HCT116 (cell line): ENCODE results near the gene DMRTA2. TPM values are rescaled to one million over a fixed set of nuclear protein-coding genes. Genes with fewer than 3 reads are reported as not detected.

Source experiments
- ATAC-seq: fragments of 200-7000 bp; cut with Tn5 transposase; 2 replicates; pipeline ENCODE4 v1.9.1; 2020; ENCODE audit warnings: mild to moderate bottlenecking, moderate library complexity
- BruUV-seq: library from RNA; stranded (reverse); fragments of 400-500 nt; replicated peaks from 2 replicates; lab custom pipeline; 2021; lab: Mats Ljungman, UMichigan
- CTCF ChIA-PET: fragments of 300-600 bp; sonication (Branson Sonifier 250); formaldehyde crosslinking; loops from one replicate; lab custom pipeline; 2021; ENCODE audit warnings: antibody characterized with exemption; lab: Charles Lee
- POLR2A ChIA-PET: fragments of 300-600, 350-600 bp; sonication (Branson Sonifier 250); formaldehyde crosslinking; loops from one replicate; lab custom pipeline; 2021; ENCODE audit warnings: antibody characterized with exemption; lab: Charles Lee
- RAD21 ChIA-PET, 2 experiments: fragments of 300-600 bp; sonication (Branson Sonifier 250); formaldehyde crosslinking; loops; one replicate each; lab custom pipeline; 2023; ENCODE audit warnings: low total read pairs in 2 of 2; ENCODE audit not compliant: uncharacterized antibody in 2 of 2, unreplicated experiment in 2 of 2, low non-redundant PET in 1 of 2; lab: Charles Lee
- DNase-seq: peaks from one replicate; pipeline ENCODE4 v3.0.0-alpha.2; 2010; ENCODE audit warnings: low read depth, low spot score
- H2AFZ ChIP-seq: fragments of 200-600 bp; shearing (Covaris generic), sonication (generic); 2 replicates; pipeline ENCODE4 v1.6.1; 2017; ENCODE audit warnings: low read depth, mixed run types, mixed read lengths, antibody characterized with exemption, low read length; ENCODE audit not compliant: poor library complexity, severe bottlenecking
- H3K27ac ChIP-seq: 2 replicates; pipeline ENCODE4 v1.5.1; 2012; ENCODE audit warnings: low read depth, low read length
- H3K27me3 ChIP-seq: fragments of 200-600 bp; sonication (generic); 2 replicates; pipeline ENCODE4 v1.6.1; 2016; ENCODE audit warnings: mixed run types, low read length, mixed read lengths; ENCODE audit not compliant: insufficient read depth
- H3K36me3 ChIP-seq, 2 experiments: fragments of 200-500 bp in 1 of 2; fragments of 200-600 bp in 1 of 2; sonication (Bioruptor generic) in 1 of 2; sonication (generic) in 1 of 2; 2 replicates each; pipeline versions ENCODE4 v1.5.1 to v1.6.1; 2014 to 2016; ENCODE audit warnings: low read length in 2 of 2, inconsistent platforms in 1 of 2, mixed read lengths in 1 of 2, mixed run types in 1 of 2; ENCODE audit not compliant: insufficient read depth in 2 of 2, control insufficient read depth in 1 of 2
- H3K4me1 ChIP-seq, 2 experiments: fragments of 200-600 bp in 1 of 2; sonication (generic) in 1 of 2; 2 replicates each; pipeline versions ENCODE4 v1.5.1 to v1.6.1; 2012 to 2017; ENCODE audit warnings: low read length in 2 of 2, inconsistent platforms in 1 of 2, mild to moderate bottlenecking in 1 of 2, mixed read lengths in 1 of 2, mixed run types in 1 of 2, moderate library complexity in 1 of 2; ENCODE audit not compliant: insufficient read depth in 2 of 2, control insufficient read depth in 1 of 2
- H3K4me2 ChIP-seq: fragments of 200-600 bp; sonication (generic); 2 replicates; pipeline ENCODE4 v1.6.1; 2017; ENCODE audit warnings: mixed run types, low read length, mixed read lengths
- H3K4me3 ChIP-seq, 2 experiments: fragments of 200-600 bp in 1 of 2; sonication (generic) in 1 of 2; replicated peaks in 1 of 2; 2 replicates each; pipeline ENCODE4 v1.5.1; 2011 to 2016; ENCODE audit warnings: low read length in 2 of 2, control low read depth in 1 of 2, low read depth in 1 of 2, mild to moderate bottlenecking in 1 of 2, mixed read lengths in 1 of 2, mixed run types in 1 of 2
- H3K79me2 ChIP-seq: fragments of 200-600 bp; sonication (generic); 2 replicates; pipeline ENCODE4 v1.6.1; 2017; ENCODE audit warnings: mild to moderate bottlenecking, mixed run types, low read length, moderate library complexity, mixed read lengths; ENCODE audit not compliant: insufficient read depth
- H3K9ac ChIP-seq: fragments of 200-600 bp; sonication (generic); 2 replicates; pipeline ENCODE4 v1.6.1; 2016; ENCODE audit warnings: low read length, mixed read lengths
- H3K9me2 ChIP-seq: fragments of 200-600 bp; sonication (generic), shearing (Covaris generic); 2 replicates; pipeline ENCODE4 v1.6.1; 2017; ENCODE audit warnings: mixed run types, mild to moderate bottlenecking, moderate library complexity; ENCODE audit not compliant: insufficient read depth
- H3K9me3 ChIP-seq, 2 experiments: fragments of 200-500 bp in 1 of 2; fragments of 200-600 bp in 1 of 2; sonication (Bioruptor generic) in 1 of 2; sonication (generic) in 1 of 2; 2 replicates each; pipeline ENCODE4 v1.6.1; 2014 to 2017; ENCODE audit warnings: low read length in 2 of 2, mixed read lengths in 2 of 2, inconsistent platforms in 1 of 2, low read depth in 1 of 2, mild to moderate bottlenecking in 1 of 2, mixed run types in 1 of 2, moderate library complexity in 1 of 2; ENCODE audit not compliant: control insufficient read depth in 1 of 2, insufficient read depth in 1 of 2
- H4K20me1 ChIP-seq: fragments of 200-600 bp; sonication (generic), shearing (Covaris generic); 2 replicates; pipeline ENCODE4 v1.6.1; 2017; ENCODE audit warnings: mixed run types, mild to moderate bottlenecking, moderate library complexity; ENCODE audit not compliant: insufficient read depth
- ATF3 ChIP-seq: IDR thresholded peaks from 2 replicates; pipeline ENCODE4 v1.6.1; 2012
- CTCF ChIP-seq, 3 experiments: fragments of 200-600 bp in 1 of 3; sonication (generic) in 1 of 3; IDR thresholded peaks in 2 of 3; conservative IDR thresholded peaks in 1 of 3; 2 replicates each; pipeline ENCODE4 v1.5.1; 2012 to 2017; ENCODE audit warnings: low read depth in 2 of 3, low read length in 2 of 3, antibody characterized with exemption in 1 of 3, borderline replicate concordance in 1 of 3, control low read depth in 1 of 3, mild to moderate bottlenecking in 1 of 3, mixed read lengths in 1 of 3, mixed run types in 1 of 3, moderate library complexity in 1 of 3; ENCODE audit not compliant: insufficient read depth in 1 of 3
- EGR1 ChIP-seq: IDR thresholded peaks from 2 replicates; pipeline ENCODE4 v1.6.1; 2012; ENCODE audit warnings: low read depth
- ELF1 ChIP-seq: IDR thresholded peaks from 2 replicates; pipeline ENCODE4 v1.6.1; 2012; ENCODE audit warnings: low read depth, borderline replicate concordance
- EZH2 ChIP-seq: fragments of 200-600 bp; sonication (generic); IDR thresholded peaks from 2 replicates; pipeline ENCODE4 v1.6.1; 2017; ENCODE audit warnings: antibody characterized with exemption, mixed run types
- EZH2phosphoT487 ChIP-seq: fragments of 200-600 bp; IDR thresholded peaks from 2 replicates; pipeline ENCODE4 v1.6.1; 2018; ENCODE audit warnings: antibody characterized with exemption, borderline replicate concordance
- FOSL1 ChIP-seq: IDR thresholded peaks from 2 replicates; pipeline ENCODE4 v1.6.1; 2012; ENCODE audit warnings: low read depth
- RAD21 ChIP-seq: IDR thresholded peaks from 2 replicates; pipeline ENCODE4 v1.6.1; 2012; ENCODE audit warnings: low read depth, mild to moderate bottlenecking
- SP1 ChIP-seq: IDR thresholded peaks from 2 replicates; pipeline ENCODE4 v1.6.1; 2012; ENCODE audit warnings: low read depth
- SRF ChIP-seq: IDR thresholded peaks from 2 replicates; pipeline ENCODE4 v1.6.1; 2012; ENCODE audit warnings: low read depth
- TCF7L2 ChIP-seq: IDR thresholded peaks from 2 replicates; pipeline ENCODE4 v1.7.0; 2011; ENCODE audit warnings: borderline replicate concordance, inconsistent platforms; ENCODE audit not compliant: insufficient read depth, insufficient read length; ENCODE audit errors: extremely low read depth
- YY1 ChIP-seq: IDR thresholded peaks from 2 replicates; pipeline ENCODE4 v1.6.1; 2011; ENCODE audit warnings: low read length, low read depth, moderate library complexity, mild to moderate bottlenecking; ENCODE audit not compliant: insufficient replicate concordance; ENCODE audit errors: extremely low read depth
- ZNF274 ChIP-seq: fragments of 200-500 bp; sonication (Bioruptor generic); IDR thresholded peaks from 2 replicates; pipeline ENCODE4 v1.6.1; 2014; ENCODE audit warnings: mild to moderate bottlenecking, low read depth, low read length, inconsistent platforms
- intact Hi-C: fragments of 100-400 bp; cut with micrococcal nuclease; formaldehyde crosslinking; loops from 2 replicates; pipeline ENCODE4 v1.10.0; 2022
- total RNA-seq: library from RNA; stranded (reverse); gene quantifications from one replicate; pipeline ENCODE4 v1.2.1, GENCODE V29; 2021; ENCODE audit not compliant: unreplicated experiment
- TF ChIP-seq, protein P1 (sequence below): IDR thresholded peaks from 2 replicates; pipeline ENCODE4 v1.6.1; 2012

The DMRTA2 gene
- total RNA-seq, 1 experiment from 2014 or later = not detected

DNA sequence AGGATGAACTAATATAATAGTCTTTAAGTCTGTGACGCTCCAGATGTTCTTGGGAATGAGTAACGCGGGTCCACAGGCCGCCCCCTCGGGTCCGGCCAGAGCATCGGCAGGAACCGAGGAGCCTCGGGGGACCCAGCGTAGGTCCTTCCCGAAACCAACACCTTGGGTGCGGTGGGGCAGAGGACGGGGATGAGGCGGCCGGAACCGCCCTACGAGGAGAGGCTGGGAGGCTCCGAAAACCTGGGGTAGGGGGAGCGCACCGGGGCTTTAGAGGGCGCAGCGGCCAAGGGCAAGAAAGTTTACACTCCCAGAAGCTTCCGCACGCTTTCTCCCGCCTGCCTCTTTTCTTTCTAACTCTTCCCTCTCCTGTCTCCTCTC lies 7.1 kb downstream of the DMRTA2 start (continued):
- TF ChIP-seq CTCF (IDR thresholded peaks at IDR 0.05 in 2 of 3, conservative IDR thresholded peaks at IDR 0.05 in 1 of 3; ENCODE audit: borderline replicate concordance in 1 of 3, insufficient read depth in 1 of 3, low read depth in 2 of 3, low read length in 2 of 3) (no peak), ELF1 (no peak), ATF3 (no peak), EGR1 (no peak), YY1 (no peak), EZH2 (no peak), TCF7L2 (no peak)
- TF ChIP-seq, protein P1, sequence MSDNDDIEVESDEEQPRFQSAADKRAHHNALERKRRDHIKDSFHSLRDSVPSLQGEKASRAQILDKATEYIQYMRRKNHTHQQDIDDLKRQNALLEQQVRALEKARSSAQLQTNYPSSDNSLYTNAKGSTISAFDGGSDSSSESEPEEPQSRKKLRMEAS = no peak

- H3K4me3 ChIP-seq = no peak overlapping the region
- BruUV-seq = no TSS peak
Observed at GRCh38 chr1:50415235-50416149, 7.8 kb downstream of the DMRTA2 start.

More at GRCh38 chr1:50415235-50416149, 7.8 kb downstream of the DMRTA2 start:
- RAD21 ChIA-PET = no interaction called here
- H2AFZ ChIP-seq = no peak overlapping the region
- intact Hi-C loops = no loop called here
- H3K36me3 ChIP-seq = no peaks in the 10 kb centered on the region
- no peaks in the 10 kb centered on the region for H4K20me1 ChIP-seq
- no peaks in the 10 kb centered on the region for H3K9me3 ChIP-seq
- H3K27ac ChIP-seq = no peak overlapping the region
- TF ChIP-seq SRF (no peak), FOSL1 (no peak), ZNF274 (no peak), EZH2phosphoT487 (no peak), SP1 (no peak), RAD21 (no peak), TCF7L2 (no peak)
- POLR2A ChIA-PET = no interaction called here
- H3K27me3 ChIP-seq = no peaks in the 10 kb centered on the region
- CTCF ChIA-PET = no interaction called here
- no peaks in the 10 kb centered on the region for H3K4me1 ChIP-seq
- DNase-seq (no peak), ATAC-seq (no peak)
- no peak overlapping the region for H3K4me2 ChIP-seq
- H3K79me2 ChIP-seq = no peaks in the 10 kb centered on the region
- H3K9me2 ChIP-seq = no peaks in the 10 kb centered on the region
- H3K9ac ChIP-seq = no peak overlapping the region
